Fibroblast of mammary gland (primary cell): ENCODE data around the gene TMIGD2.

Experiments used
- DNase-seq: peaks from one replicate; pipeline ENCODE4 v3.0.0-alpha.2; 2010; ENCODE audit warnings: low read depth
- H3K4me3 ChIP-seq: 2 replicates; pipeline ENCODE4 v1.5.1; 2011; ENCODE audit warnings: low read depth, mild to moderate bottlenecking, low read length, moderate library complexity; ENCODE audit not compliant: control insufficient read depth
- TF ChIP-seq, protein P1 (sequence below): conservative IDR thresholded peaks from 2 replicates; pipeline ENCODE4 v1.5.1; 2011; ENCODE audit warnings: low read depth, low read length, inconsistent platforms; ENCODE audit not compliant: control insufficient read depth, insufficient read depth

TMIGD2 gene

GRCh38 chr19:4326837-4327251 is 24.7 kb upstream of the TMIGD2 start:
- no peak for DNase-seq
- H3K4me3 ChIP-seq, result no peak overlapping the region
- TF ChIP-seq, protein P1, sequence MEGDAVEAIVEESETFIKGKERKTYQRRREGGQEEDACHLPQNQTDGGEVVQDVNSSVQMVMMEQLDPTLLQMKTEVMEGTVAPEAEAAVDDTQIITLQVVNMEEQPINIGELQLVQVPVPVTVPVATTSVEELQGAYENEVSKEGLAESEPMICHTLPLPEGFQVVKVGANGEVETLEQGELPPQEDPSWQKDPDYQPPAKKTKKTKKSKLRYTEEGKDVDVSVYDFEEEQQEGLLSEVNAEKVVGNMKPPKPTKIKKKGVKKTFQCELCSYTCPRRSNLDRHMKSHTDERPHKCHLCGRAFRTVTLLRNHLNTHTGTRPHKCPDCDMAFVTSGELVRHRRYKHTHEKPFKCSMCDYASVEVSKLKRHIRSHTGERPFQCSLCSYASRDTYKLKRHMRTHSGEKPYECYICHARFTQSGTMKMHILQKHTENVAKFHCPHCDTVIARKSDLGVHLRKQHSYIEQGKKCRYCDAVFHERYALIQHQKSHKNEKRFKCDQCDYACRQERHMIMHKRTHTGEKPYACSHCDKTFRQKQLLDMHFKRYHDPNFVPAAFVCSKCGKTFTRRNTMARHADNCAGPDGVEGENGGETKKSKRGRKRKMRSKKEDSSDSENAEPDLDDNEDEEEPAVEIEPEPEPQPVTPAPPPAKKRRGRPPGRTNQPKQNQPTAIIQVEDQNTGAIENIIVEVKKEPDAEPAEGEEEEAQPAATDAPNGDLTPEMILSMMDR, result no peak

GRCh38 chr19:4326215-4326836 is 24.1 kb upstream of the TMIGD2 start:
- TF ChIP-seq, protein P1, result no peak
- DNase-seq, result no peak
- no peak overlapping the region for H3K4me3 ChIP-seq

- TF ChIP-seq, protein P1, result no peak
- no peak overlapping the region for H3K4me3 ChIP-seq
- DNase-seq, result no peak
Observed at GRCh38 chr19:4324228-4324627, 22.0 kb upstream of the TMIGD2 start.

- TF ChIP-seq, protein P1, result no peak
- DNase-seq, result no peak
- H3K4me3 ChIP-seq, result no peak overlapping the region
Observed at GRCh38 chr19:4323692-4324091, 21.5 kb upstream of the TMIGD2 start.

- DNase-seq, result no peak
Observed at GRCh38 chr19:4322942-4323665, 20.9 kb upstream of the TMIGD2 start.

GRCh38 chr19:4320419-4320818 is 18.2 kb upstream of the TMIGD2 start:
- H3K4me3 ChIP-seq, result no peak overlapping the region
- TF ChIP-seq, protein P1, result no peak

More at GRCh38 chr19:4322942-4323665, 20.9 kb upstream of the TMIGD2 start:
- TF ChIP-seq, protein P1, result no peak
- no peak overlapping the region for H3K4me3 ChIP-seq

More at GRCh38 chr19:4320419-4320818, 18.2 kb upstream of the TMIGD2 start:
- DNase-seq, result no peak
